K562 (cell line): ENCODE results near the gene CDC45. TPM values are rescaled to one million over a fixed set of nuclear protein-coding genes. Genes with fewer than 3 reads are reported as not detected.

Experiments
- BRD4 ChIP-seq: fragments of 200-600 bp; sonication (generic); IDR thresholded peaks from 2 replicates; pipeline ENCODE4 v1.6.1; 2017; ENCODE audit warnings: inconsistent platforms
- ELF2 ChIP-seq: fragments of 250-450 bp; sonication (Bioruptor Pico); IDR thresholded peaks from 2 replicates; pipeline ENCODE4 v1.5.0; 2021; ENCODE audit warnings: mild to moderate bottlenecking
- HOXB6 ChIP-seq: fragments of 250-450 bp; sonication (Bioruptor Pico); IDR thresholded peaks from 2 replicates; pipeline ENCODE4 v1.5.1; 2022; ENCODE audit warnings: mild to moderate bottlenecking, borderline replicate concordance
- NEUROD1 ChIP-seq: fragments of 150-350 bp; IDR thresholded peaks from 2 replicates; pipeline ENCODE4 v1.6.1; 2014; ENCODE audit warnings: borderline replicate concordance, low read length, low read depth; ENCODE audit not compliant: partially characterized antibody
- NR4A1 ChIP-seq, 2 experiments: fragments of 250-450 bp in 1 of 2; fragments of 450-650 bp in 1 of 2; sonication (Bioruptor Pico) in 1 of 2; IDR thresholded peaks; 2 replicates each; pipeline versions ENCODE4 v1.4.0 to v1.6.1; 2016 to 2020; ENCODE audit warnings: mild to moderate bottlenecking in 2 of 2, missing compliant biosample characterization in 1 of 2, missing genetic modification characterization in 1 of 2, moderate library complexity in 1 of 2
- TBL1XR1 ChIP-seq, 2 experiments: IDR thresholded peaks; 2 replicates each; pipeline ENCODE4 v1.6.1; 2012; ENCODE audit warnings: improper control_type of control experiment in 2 of 2, low read length in 2 of 2, mild to moderate bottlenecking in 1 of 2
- ZNF780A ChIP-seq: fragments of 250-450 bp; sonication (Bioruptor Pico); IDR thresholded peaks from 2 replicates; pipeline ENCODE4 v1.5.0; 2021; ENCODE audit warnings: mild to moderate bottlenecking
- ZNF785 ChIP-seq: fragments of 250-450 bp; sonication (Bioruptor Pico); IDR thresholded peaks from 2 replicates; pipeline ENCODE4 v1.4.0; 2020; ENCODE audit warnings: mild to moderate bottlenecking
- ZNF79 ChIP-seq: fragments of 250-450 bp; sonication (Bioruptor Pico); IDR thresholded peaks from 2 replicates; pipeline ENCODE4 v1.4.0; 2020; ENCODE audit warnings: low read depth, mild to moderate bottlenecking, moderate library complexity
- ZZZ3 ChIP-seq: fragments of 450-650 bp; IDR thresholded peaks from 2 replicates; pipeline ENCODE4 v1.6.1; 2016; ENCODE audit warnings: antibody characterized with exemption, mild to moderate bottlenecking, moderate library complexity
- polyA plus RNA-seq, 8 experiments: library from polyadenylated mRNA; depleted of rRNA in 4 of 8; stranded (reverse) in 5 of 8; unstranded in 3 of 8; fragments of >200 nt; fragmentation: Nextera tagmentation in 2 of 8; fragmentation: Illumina TruSeq in 1 of 8; extraction: Ambion mirVana in 2 of 8; extraction: Trizol in 1 of 8; gene quantifications; 2 replicates each; pipeline versions ENCODE4 v1.2.1 to v1.2.3, GENCODE V29; 2011 to 2014; ENCODE audit warnings: inconsistent platforms in 1 of 8, missing spikeins in 1 of 8
- total RNA-seq, 7 experiments: library from RNA; depleted of rRNA in 6 of 7; stranded (reverse); fragments of >200 nt in 6 of 7; fragmentation: Illumina TruSeq in 2 of 7; extraction: Trizol in 2 of 7; gene quantifications; 2 replicates each; pipeline versions ENCODE4 v1.2.1 to v1.2.3, GENCODE V29; 2011 to 2021; ENCODE audit warnings: low replicate concordance in 1 of 7
- TF ChIP-seq, protein P1 (sequence below): fragments of 250-450 bp; sonication (Bioruptor Pico); IDR thresholded peaks from 2 replicates; pipeline ENCODE4 v1.4.0; 2020
- TF ChIP-seq, protein P2 (sequence below): sonication (generic); formaldehyde crosslinking; IDR thresholded peaks from 2 replicates; pipeline ENCODE4 v1.8.1; 2023; ENCODE audit warnings: mild to moderate bottlenecking, missing genetic modification reagents
- TF ChIP-seq, protein P3 (sequence below): fragments of 250-450 bp; sonication (Bioruptor Pico); IDR thresholded peaks from 2 replicates; pipeline ENCODE4 v1.5.0; 2020; ENCODE audit warnings: mild to moderate bottlenecking
- TF ChIP-seq, protein P4 (sequence below): fragments of 450-650 bp; conservative IDR thresholded peaks from 2 replicates; pipeline ENCODE4 v1.6.1; 2016; ENCODE audit warnings: missing genetic modification characterization, low read depth, mild to moderate bottlenecking, missing compliant biosample characterization, moderate library complexity

Gene CDC45
- total and polyA plus RNA-seq, 9 of the 15 experiments (the other 6 are each of a cell fraction or from before 2014, with no cell fraction given): 251 to 580 (median 410) TPM

DNA sequence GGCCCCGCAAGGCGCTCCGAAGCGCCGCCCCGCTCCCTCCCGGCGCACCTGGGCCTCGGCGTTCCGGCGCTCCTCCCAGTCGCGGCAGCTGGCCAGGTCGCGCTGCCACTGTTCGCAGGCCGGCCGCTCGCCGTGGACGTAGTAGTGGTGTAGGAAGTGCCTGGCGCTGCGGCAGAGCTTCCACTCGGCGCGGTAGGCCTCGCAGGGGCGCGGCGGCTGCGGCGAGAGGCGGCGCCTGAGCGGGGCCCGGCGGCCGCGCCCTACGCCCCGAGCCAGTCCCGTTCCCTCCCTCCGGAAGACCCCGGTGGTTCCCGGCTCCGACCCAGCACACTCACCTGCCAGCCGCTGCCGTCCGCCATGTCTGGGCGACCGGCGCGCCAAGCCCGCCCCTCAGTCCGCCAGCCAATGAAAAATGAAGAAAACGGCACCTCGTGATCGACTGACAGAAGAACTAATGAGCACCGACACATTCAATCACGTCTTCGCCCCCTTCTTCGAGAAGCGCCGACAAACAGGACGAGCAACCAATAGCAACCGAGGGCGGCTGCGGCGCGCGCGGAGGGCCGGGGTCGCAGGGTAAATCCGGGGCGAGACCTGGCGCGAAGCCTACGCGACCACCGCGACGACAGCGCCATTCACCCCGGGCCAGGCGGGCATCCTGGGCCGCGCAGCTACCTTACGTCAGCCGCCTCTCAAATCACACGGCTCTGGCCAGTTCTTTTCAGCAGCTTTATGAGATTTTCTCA is 32.2 kb upstream of the CDC45 start, which contains the start of gene C22orf39 (continued):
- TF ChIP-seq, protein P1, sequence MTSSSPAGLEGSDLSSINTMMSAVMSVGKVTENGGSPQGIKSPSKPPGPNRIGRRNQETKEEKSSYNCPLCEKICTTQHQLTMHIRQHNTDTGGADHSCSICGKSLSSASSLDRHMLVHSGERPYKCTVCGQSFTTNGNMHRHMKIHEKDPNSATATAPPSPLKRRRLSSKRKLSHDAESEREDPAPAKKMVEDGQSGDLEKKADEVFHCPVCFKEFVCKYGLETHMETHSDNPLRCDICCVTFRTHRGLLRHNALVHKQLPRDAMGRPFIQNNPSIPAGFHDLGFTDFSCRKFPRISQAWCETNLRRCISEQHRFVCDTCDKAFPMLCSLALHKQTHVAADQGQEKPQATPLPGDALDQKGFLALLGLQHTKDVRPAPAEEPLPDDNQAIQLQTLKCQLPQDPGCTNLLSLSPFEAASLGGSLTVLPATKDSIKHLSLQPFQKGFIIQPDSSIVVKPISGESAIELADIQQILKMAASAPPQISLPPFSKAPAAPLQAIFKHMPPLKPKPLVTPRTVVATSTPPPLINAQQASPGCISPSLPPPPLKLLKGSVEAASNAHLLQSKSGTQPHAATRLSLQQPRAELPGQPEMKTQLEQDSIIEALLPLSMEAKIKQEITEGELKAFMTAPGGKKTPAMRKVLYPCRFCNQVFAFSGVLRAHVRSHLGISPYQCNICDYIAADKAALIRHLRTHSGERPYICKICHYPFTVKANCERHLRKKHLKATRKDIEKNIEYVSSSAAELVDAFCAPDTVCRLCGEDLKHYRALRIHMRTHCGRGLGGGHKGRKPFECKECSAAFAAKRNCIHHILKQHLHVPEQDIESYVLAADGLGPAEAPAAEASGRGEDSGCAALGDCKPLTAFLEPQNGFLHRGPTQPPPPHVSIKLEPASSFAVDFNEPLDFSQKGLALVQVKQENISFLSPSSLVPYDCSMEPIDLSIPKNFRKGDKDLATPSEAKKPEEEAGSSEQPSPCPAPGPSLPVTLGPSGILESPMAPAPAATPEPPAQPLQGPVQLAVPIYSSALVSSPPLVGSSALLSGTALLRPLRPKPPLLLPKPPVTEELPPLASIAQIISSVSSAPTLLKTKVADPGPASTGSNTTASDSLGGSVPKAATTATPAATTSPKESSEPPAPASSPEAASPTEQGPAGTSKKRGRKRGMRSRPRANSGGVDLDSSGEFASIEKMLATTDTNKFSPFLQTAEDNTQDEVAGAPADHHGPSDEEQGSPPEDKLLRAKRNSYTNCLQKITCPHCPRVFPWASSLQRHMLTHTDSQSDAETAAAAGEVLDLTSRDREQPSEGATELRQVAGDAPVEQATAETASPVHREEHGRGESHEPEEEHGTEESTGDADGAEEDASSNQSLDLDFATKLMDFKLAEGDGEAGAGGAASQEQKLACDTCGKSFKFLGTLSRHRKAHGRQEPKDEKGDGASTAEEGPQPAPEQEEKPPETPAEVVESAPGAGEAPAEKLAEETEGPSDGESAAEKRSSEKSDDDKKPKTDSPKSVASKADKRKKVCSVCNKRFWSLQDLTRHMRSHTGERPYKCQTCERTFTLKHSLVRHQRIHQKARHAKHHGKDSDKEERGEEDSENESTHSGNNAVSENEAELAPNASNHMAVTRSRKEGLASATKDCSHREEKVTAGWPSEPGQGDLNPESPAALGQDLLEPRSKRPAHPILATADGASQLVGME (CRISPR knock-in tag): peak; percentile 96
- TF ChIP-seq, protein P2, sequence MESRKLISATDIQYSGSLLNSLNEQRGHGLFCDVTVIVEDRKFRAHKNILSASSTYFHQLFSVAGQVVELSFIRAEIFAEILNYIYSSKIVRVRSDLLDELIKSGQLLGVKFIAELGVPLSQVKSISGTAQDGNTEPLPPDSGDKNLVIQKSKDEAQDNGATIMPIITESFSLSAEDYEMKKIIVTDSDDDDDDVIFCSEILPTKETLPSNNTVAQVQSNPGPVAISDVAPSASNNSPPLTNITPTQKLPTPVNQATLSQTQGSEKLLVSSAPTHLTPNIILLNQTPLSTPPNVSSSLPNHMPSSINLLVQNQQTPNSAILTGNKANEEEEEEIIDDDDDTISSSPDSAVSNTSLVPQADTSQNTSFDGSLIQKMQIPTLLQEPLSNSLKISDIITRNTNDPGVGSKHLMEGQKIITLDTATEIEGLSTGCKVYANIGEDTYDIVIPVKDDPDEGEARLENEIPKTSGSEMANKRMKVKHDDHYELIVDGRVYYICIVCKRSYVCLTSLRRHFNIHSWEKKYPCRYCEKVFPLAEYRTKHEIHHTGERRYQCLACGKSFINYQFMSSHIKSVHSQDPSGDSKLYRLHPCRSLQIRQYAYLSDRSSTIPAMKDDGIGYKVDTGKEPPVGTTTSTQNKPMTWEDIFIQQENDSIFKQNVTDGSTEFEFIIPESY: no peak
- TF ChIP-seq ELF2 (CRISPR knock-in tag): peak; percentile 90
- TF ChIP-seq ZNF79 (CRISPR knock-in tag): no peak
- no peak for TF ChIP-seq ZNF780A (CRISPR knock-in tag)
- no peak for TF ChIP-seq HOXB6 (CRISPR knock-in tag)
- no peak for TF ChIP-seq ZZZ3
- TF ChIP-seq, protein P3, sequence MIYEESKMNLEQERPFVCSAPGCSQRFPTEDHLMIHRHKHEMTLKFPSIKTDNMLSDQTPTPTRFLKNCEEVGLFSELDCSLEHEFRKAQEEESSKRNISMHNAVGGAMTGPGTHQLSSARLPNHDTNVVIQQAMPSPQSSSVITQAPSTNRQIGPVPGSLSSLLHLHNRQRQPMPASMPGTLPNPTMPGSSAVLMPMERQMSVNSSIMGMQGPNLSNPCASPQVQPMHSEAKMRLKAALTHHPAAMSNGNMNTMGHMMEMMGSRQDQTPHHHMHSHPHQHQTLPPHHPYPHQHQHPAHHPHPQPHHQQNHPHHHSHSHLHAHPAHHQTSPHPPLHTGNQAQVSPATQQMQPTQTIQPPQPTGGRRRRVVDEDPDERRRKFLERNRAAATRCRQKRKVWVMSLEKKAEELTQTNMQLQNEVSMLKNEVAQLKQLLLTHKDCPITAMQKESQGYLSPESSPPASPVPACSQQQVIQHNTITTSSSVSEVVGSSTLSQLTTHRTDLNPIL (CRISPR knock-in tag): no peak
- peak; percentile 42 to 68; a peak in 3 of 4 replicates for TF ChIP-seq TBL1XR1 (IDR thresholded peaks at IDR 0.05; ENCODE audit: low read length in 2 of 2)
- peak; percentile 98 for TF ChIP-seq NEUROD1
- TF ChIP-seq BRD4: peak; percentile 94
- TF ChIP-seq, protein P4, sequence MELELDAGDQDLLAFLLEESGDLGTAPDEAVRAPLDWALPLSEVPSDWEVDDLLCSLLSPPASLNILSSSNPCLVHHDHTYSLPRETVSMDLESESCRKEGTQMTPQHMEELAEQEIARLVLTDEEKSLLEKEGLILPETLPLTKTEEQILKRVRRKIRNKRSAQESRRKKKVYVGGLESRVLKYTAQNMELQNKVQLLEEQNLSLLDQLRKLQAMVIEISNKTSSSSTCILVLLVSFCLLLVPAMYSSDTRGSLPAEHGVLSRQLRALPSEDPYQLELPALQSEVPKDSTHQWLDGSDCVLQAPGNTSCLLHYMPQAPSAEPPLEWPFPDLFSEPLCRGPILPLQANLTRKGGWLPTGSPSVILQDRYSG: peak; percentile 71; the same call in 1 of the 2 replicates
- no peak for TF ChIP-seq ZNF785
- peak; percentile 85 for TF ChIP-seq NR4A1 (CRISPR knock-in tag; IDR thresholded peaks at IDR 0.05)
- no peak for TF ChIP-seq NR4A1 (tag; IDR thresholded peaks at IDR 0.05)
